ENCODE measurements around the gene OR13J1. TPM values are rescaled to one million over a fixed set of nuclear protein-coding genes. Genes with fewer than 3 reads are reported as not detected.
"Not testable (repeated sequence)": the region's sequence is repeated elsewhere in the genome, so short reads cannot be mapped to it uniquely, and the experiment has no call there.

The OR13J1 gene
- total RNA-seq, 2 donors from 2014 or later = not detected

GRCh38 chr9:35905912-35906679 is 35.9 kb upstream of the OR13J1 start, which contains the start of gene HRCT1:
Gene HRCT1, plus strand, starts transcription at chr9:35906202. Its CDS starts 86 bp downstream, at chr9:35906288.
- peak; percentile 95 for DNase-seq
- intact Hi-C loops (cut with DNase I) = loop anchor here in 1 of 2 donors (2.0 kb wide), 1 partner anchor 39 kb away; no protein-coding TSS in a partner anchor
- ATAC-seq = peak; percentile 56 to 71

- ATAC-seq (peak in 1 of 2 donors; percentile 0), DNase-seq (no peak)
- intact Hi-C loops (cut with DNase I) = loop anchor here in 1 of 2 donors (2.0 kb wide), 1 partner anchor 40 kb away; no protein-coding TSS in a partner anchor
Observed at GRCh38 chr9:35905051-35905781, 35.0 kb upstream of the OR13J1 start.

DNA sequence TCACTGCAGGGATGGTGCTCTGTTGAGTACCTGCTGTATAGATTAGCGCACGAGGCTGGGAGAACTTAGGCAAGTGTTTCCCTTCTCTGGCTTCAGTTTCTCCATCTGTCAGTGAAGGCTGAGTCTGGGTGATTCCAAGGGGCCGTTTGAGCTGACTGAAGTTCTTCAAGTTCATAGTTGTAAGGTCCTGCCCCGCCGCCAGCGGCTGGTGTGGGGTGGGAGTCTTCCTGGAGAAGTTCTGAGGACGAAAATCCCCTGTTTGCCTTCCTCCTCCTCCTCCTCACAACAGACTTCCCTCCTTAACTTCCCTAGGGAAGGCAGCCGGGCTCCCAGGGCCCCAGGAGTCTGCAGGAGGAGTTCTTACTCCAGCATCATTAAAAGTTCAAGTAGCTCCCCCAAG is 34.1 kb upstream of the OR13J1 start:
- intact Hi-C loops (cut with DNase I) = loop anchor here (2.0 to 5.0 kb wide), 3 partner anchors 38 to 118 kb away; no protein-coding TSS in a partner anchor
- no peak for DNase-seq

DNA sequence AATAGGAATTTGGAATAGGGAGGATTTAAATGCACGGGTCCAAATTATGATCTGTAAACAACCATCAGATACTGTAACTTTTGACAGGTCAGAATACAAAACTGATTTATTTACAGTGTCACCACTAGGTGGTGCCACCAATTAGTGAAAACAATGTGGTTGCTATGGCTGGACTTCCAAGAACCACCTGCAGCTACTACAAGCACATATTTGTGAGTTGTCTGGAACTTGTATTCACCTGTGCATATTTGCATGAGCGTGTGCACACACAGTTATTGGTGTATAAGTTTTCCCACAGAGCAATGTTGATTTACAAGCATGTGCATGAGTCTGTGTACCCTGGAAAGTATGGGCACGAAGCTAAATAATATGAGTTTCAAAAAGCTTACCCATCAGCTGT is 32.8 kb upstream of the OR13J1 start:
- DNase-seq (no peak), ATAC-seq (no peak)
- intact Hi-C loops (cut with DNase I) = loop anchor here (5.0 kb wide), 2 partner anchors 39 to 119 kb away; no protein-coding TSS in a partner anchor

More for the DNA sequence above, 34.1 kb upstream of the OR13J1 start:
- ATAC-seq = no peak

DNA sequence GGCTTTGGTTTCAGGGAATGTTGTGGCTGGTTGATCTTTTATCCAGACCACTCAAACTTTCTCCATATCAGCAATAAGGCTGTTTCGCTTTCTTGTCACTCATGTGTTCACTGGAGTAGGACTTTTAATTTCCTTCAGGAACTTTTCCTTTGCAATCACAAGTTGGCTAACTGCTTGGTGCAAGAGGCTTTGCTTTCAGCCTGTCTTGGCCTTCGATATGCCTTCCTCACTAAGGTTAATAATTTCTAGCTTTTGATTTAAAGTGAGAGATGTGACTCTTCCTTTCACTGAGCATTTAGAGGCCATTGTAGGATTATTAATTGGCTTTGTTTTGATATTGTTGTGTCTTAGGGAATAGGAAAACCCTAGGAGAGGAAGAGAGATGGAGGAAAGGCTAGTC is 28.8 kb upstream of the OR13J1 start:
- intact Hi-C loops (cut with DNase I) = no loop called here
- ATAC-seq (no peak), DNase-seq (no peak)

- DNase-seq (no peak), ATAC-seq (no peak)
- intact Hi-C loops (cut with DNase I) = no loop called here
Observed at GRCh38 chr9:35898337-35898736, 28.1 kb upstream of the OR13J1 start.

DNA sequence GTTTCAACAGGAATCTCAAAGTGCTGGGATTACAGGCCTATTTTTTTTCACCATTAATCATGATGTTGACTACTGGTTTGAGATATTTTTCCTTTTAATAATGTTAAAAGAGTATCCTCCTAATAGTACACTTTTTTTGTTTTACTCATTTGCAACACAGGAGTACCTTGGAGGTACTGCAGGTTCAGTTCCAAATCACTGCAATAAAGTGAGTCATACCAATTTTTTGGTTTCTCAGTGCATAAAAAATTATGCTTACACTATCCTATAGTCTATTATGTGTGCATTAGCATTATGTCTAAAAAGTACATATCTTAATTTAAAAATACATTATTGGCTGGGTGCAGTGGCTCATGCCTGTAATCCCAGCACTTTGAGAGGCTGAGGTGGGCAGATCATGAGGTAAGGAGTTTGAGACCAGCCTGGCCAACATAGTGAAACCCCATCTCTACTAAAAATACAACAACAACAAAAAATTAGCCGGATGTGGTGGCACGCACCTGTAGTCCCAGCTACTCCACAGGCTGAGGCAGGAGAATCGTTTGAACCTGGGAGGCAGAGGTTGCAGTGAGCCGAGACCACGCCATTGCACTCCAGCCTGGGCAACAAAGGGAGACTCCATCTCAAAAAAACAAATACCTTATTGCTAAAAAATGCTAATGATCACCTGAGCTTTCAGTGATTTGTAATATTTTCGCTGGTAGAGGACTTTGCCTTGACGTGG is 27.3 kb upstream of the OR13J1 start:
- ATAC-seq; intact Hi-C loops (cut with DNase I); DNase-seq: not testable (repeated sequence)

GRCh38 chr9:35896570-35896969 is 26.4 kb upstream of the OR13J1 start:
- DNase-seq = no peak
- intact Hi-C loops (cut with DNase I) = no loop called here
- ATAC-seq = no peak

DNA sequence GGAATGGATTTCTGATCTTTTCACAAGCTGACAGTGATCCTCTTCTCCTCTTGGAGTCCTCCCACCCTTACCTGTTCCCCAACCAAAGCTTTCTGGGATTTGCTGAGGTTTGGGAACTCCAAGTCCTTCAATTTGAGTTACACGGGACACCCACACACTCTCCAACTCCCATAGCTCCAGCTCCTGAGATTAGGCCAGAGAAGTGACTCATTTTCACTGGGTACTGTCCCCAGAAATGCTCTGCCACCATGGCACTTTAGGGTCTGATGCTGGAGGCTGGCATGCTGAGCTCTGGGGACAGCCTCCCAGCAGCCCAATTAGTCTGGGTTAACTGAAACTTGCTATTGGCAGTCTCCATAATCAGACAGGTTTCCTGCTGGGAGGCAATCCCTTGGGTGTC is 21.9 kb upstream of the OR13J1 start:
- DNase-seq (no peak), ATAC-seq (no peak)
- intact Hi-C loops (cut with DNase I) = no loop called here

- DNase-seq (no peak), ATAC-seq (no peak)
- intact Hi-C loops (cut with DNase I) = no loop called here
Observed at GRCh38 chr9:35891646-35892045, 21.4 kb upstream of the OR13J1 start.

DNA sequence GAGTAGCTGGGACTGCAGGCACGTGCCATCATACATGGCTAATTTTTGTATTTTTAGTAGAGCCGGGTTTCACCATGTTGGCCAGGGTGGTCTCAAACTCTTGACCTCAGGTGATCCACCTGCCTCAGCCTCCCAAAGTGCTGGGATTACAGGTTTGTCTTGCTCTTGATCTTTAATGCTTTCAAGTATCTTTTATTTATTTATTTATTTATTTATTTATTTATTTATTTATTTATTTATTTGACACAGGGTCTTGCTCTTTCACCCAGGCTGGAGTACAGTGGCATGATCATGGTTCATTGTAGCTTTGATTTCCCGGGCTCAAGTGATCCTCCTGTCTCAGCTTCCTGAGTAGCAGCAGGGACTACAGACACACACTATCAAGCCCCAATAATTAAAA is 14.7 kb upstream of the OR13J1 start:
- not testable (repeated sequence) for DNase-seq, ATAC-seq
- intact Hi-C loops (cut with DNase I) = loop anchor here (5.0 to 10.0 kb wide), 3 partner anchors 58 to 238 kb away; partner anchors contain the start of genes FAM221B (in 1 of the 2), NPR2 (in 1 of the 2) and TMEM8B (in 1 of the 2)

GRCh38 chr9:35882996-35883395 is 12.8 kb upstream of the OR13J1 start:
- DNase-seq (no peak), ATAC-seq (peak in 1 of 2 donors; percentile 67)
- intact Hi-C loops (cut with DNase I) = loop anchor here (1.0 to 10.0 kb wide), 5 partner anchors 56 to 236 kb away; partner anchors contain the start of genes FAM221B (in 1 of the 2), NPR2 (in 1 of the 2) and TMEM8B (in 1 of the 2)

DNA sequence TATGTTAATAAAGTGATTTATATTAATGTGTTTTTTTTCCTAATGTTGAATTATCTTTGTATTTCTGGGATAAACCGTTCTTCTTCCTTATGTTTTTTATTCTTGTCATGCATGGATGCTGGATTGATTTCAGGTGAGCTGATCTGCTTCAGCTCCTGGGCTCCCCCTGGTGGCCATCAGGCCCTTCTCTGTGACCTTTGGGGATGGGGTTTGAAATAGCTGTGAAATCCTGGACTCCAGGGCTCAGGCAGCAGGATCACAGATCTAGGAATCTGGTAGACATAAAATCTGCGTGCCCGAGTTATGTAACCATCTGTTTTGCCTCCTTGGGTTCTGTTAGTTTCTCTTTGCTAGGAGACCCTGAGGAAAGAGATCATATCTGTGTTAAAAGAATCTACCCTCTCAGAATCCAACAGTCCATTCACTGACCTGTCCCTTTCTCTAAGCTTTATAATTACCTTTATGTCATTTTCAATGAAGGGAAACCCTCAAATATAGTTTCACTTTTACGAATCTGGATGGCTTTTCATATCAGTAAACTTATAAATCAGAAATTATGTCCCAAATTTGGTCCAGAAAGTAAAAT is 12.2 kb upstream of the OR13J1 start:
- ATAC-seq = peak; percentile 87 to 89
- intact Hi-C loops (cut with DNase I) = loop anchor here (1.0 to 10.0 kb wide), 5 partner anchors 55 to 235 kb away; partner anchors contain the start of genes FAM221B (in 1 of the 2), NPR2 (in 1 of the 2) and TMEM8B (in 1 of the 2)
- DNase-seq = peak; percentile 88

DNA sequence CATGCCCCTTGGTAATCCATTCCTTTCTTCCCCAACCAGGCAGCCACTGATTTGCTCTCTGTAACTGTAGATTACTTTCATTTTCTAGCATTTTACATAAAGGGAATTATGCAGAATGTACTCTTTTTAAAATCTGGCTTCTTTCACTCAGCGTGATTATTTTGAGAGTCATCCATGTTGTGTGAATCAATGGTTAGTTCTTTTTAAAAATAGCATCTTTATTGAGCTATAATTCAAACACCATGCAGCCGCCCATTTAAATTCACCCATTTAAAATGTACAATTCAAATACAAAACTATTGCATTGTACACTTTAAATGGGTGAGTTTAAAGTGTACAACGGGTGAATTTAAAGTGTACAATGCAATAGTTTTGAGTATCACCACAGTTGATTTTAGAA is 2.3 kb upstream of the OR13J1 start:
- DNase-seq (no peak), ATAC-seq (no peak)
- intact Hi-C loops (cut with DNase I) = no loop called here

- DNase-seq = no peak
- intact Hi-C loops (cut with DNase I) = no loop called here
- ATAC-seq = peak in 1 of 2 donors; percentile 65
Observed at GRCh38 chr9:35871545-35871944, 1.3 kb upstream of the OR13J1 start.

DNA sequence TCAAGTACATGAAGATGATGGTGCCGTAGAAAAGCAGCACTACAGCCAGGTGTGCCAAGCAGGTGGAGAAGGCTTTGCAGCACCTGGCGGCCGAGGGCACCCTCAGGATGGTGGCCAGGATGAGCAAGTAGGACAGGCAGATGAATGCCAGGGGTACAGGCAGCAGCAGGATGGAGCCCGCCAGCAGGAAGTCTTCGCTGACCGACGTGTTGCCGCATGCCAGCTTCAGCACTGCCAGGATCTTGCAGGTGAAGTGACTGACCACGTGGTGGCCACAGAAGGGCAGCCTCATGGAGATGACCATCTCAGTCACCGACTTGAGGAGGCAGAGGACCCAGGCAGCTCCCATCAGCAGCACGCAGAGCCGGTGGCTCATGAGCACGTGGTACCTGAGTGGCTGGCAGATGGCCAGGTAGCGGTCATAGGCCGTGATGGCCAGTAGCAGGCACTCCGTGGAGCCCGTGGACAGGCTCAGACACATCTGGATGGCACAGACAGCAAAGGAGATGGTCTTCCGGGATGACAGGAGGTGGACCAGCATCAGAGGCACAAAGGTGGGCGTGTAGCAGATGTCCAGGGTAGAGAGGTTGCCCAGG is 482 bp downstream of the OR13J1 start:
- no peak for DNase-seq
- ATAC-seq = no peak
- intact Hi-C loops (cut with DNase I) = no loop called here

- ATAC-seq = no peak
- DNase-seq = no peak
- intact Hi-C loops (cut with DNase I) = no loop called here
Observed at GRCh38 chr9:35868933-35869332, 1.3 kb downstream of the OR13J1 start.

DNA sequence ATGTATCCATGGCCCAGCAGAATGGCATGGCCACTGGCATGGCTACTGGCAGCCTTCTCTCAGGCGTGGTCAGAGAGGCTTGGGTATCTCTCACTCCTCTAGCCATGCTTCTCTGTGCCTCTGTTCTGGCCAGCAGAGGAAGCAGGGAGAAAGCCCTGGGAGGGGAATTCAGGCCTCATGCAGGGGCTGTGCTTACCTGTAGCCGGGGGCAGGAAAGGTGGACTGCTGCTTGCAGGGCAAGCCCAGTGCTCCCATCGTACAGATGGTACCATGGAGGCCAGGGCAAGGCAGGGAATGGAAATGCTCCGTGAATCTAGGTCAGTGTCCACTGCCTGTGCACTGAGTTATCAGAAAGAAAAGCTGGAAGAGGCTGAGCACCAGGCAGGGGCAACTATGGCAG is 2.7 kb downstream of the OR13J1 start:
- intact Hi-C loops (cut with DNase I) = no loop called here
- no peak for ATAC-seq
- DNase-seq = no peak
